Gastroesophageal sphincter (tissue), 4 donors: ENCODE measurements around the gene SLC8A1. TPM values are rescaled to one million over a fixed set of nuclear protein-coding genes. Genes with fewer than 3 reads are reported as not detected.

Experiments
- ATAC-seq: fragments of 150-250 bp; one replicate; pipeline ENCODE4 v1.9.1; 2016; ENCODE audit warnings: mild to moderate bottlenecking, moderate library complexity
- H3K27ac ChIP-seq, 4 donors: fragments of 200-600 bp; sonication (generic) in 3 of 4; 1 replicate in 3 of 4; 2 replicates in 1 of 4; pipeline ENCODE4 v1.5.1; 2016 to 2019
- H3K27me3 ChIP-seq: fragments of 200-600 bp; sonication (generic); one replicate; pipeline ENCODE4 v1.5.1; 2019
- H3K36me3 ChIP-seq, 2 donors: fragments of 200-600 bp; sonication (generic); one replicate each; pipeline ENCODE4 v1.5.1; 2019; ENCODE audit warnings: control low read depth in 1 of 2
- H3K4me1 ChIP-seq, 3 donors: fragments of 200-600 bp; sonication (generic); 1 replicate in 2 of 3; 2 replicates in 1 of 3; pipeline ENCODE4 v1.5.1; 2016 to 2019; ENCODE audit warnings: control low read depth in 2 of 3
- H3K4me3 ChIP-seq, 2 donors: fragments of 200-600 bp; sonication (generic); one replicate each; pipeline ENCODE4 v1.5.1; 2019; ENCODE audit warnings: mild to moderate bottlenecking in 1 of 2, moderate library complexity in 1 of 2
- H3K9me3 ChIP-seq, 3 donors: fragments of 200-600 bp; sonication (generic); one replicate each; pipeline ENCODE4 v1.5.1; 2017 to 2019; ENCODE audit warnings: control low read depth in 2 of 3
- EP300 ChIP-seq: sonication (generic); formaldehyde crosslinking; IDR thresholded peaks from one replicate; pipeline ENCODE4 v1.6.1; 2017; ENCODE audit warnings: antibody characterized with exemption, mild to moderate bottlenecking
- POLR2A ChIP-seq, 2 donors: fragments of 450-650 bp; IDR thresholded peaks; one replicate each; pipeline ENCODE4 v1.6.1; 2017; ENCODE audit warnings: antibody characterized with exemption in 2 of 2, mild to moderate bottlenecking in 2 of 2, moderate library complexity in 1 of 2
- POLR2AphosphoS5 ChIP-seq: sonication (generic); formaldehyde crosslinking; IDR thresholded peaks from one replicate; pipeline ENCODE4 v1.6.1; 2017; ENCODE audit warnings: antibody characterized with exemption
- WGBS, 2 donors: methylation state at CpG; one replicate each; pipeline ENCODE4 v1.1.5; 2018; ENCODE audit warnings: low coverage in 1 of 2; 5-methylcytosine and 5-hydroxymethylcytosine counted together
- total RNA-seq, 4 donors: library from RNA; depleted of rRNA; stranded (reverse); fragments of >200 nt; gene quantifications; one replicate each; pipeline ENCODE4 v1.1.0, GENCODE V29; 2016
- TF ChIP-seq, protein P1 (sequence below), 4 experiments: fragments of 200-600 bp in 2 of 4; fragments of 450-650 bp in 2 of 4; sonication (generic) in 1 of 4; IDR thresholded peaks; one replicate each; pipeline ENCODE4 v1.5.1; 2017 to 2019; ENCODE audit warnings: antibody characterized with exemption in 4 of 4, mild to moderate bottlenecking in 2 of 4, moderate library complexity in 2 of 4

SLC8A1 gene
- total RNA-seq, 4 donors from 2014 or later: 76.3 to 168 (median 146) TPM

- Histone ChIP-seq H3K9me3 (no peaks in the 10 kb centered on the region), H3K27me3 (no peaks in the 10 kb centered on the region), H3K36me3 (no peaks in the 10 kb centered on the region), H3K4me3 (no peak overlapping the region), H3K27ac (no peak overlapping the region), H3K4me1 (no peaks in the 10 kb centered on the region)
- WGBS, 2 donors: 92 to 95% methylated on average over 3 to 4 of the region's 5 CpGs
- no peak for ATAC-seq
- TF ChIP-seq, protein P1, sequence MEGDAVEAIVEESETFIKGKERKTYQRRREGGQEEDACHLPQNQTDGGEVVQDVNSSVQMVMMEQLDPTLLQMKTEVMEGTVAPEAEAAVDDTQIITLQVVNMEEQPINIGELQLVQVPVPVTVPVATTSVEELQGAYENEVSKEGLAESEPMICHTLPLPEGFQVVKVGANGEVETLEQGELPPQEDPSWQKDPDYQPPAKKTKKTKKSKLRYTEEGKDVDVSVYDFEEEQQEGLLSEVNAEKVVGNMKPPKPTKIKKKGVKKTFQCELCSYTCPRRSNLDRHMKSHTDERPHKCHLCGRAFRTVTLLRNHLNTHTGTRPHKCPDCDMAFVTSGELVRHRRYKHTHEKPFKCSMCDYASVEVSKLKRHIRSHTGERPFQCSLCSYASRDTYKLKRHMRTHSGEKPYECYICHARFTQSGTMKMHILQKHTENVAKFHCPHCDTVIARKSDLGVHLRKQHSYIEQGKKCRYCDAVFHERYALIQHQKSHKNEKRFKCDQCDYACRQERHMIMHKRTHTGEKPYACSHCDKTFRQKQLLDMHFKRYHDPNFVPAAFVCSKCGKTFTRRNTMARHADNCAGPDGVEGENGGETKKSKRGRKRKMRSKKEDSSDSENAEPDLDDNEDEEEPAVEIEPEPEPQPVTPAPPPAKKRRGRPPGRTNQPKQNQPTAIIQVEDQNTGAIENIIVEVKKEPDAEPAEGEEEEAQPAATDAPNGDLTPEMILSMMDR (IDR thresholded peaks at IDR 0.05): no peak
- TF ChIP-seq POLR2A (IDR thresholded peaks at IDR 0.05) (no peak), POLR2AphosphoS5 (no peak), EP300 (no peak)
These were observed 264.8 kb downstream of the SLC8A1 start for GRCh38 chr2:40187054-40187453.

DNA sequence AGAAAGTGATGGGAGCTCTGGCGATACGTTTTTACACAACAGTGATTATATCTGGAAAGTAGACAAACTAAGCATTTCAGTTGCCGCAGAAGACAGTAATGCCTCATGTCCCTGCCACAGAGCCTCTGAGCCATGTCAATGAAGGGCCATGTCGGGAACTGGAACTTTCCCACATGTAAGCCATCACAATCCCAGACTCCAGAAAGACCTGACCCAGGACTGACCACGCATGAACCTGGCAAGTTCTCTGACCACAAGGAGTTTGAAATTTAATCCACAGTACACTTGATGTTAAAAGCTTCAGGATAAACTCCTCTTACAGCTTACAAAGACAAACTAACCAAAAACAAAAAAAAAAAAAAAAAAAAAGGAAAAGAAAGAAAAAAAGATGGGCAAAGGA lies 267.3 kb downstream of the SLC8A1 start:
- TF ChIP-seq, protein P1 (IDR thresholded peaks at IDR 0.05): no peak
- TF ChIP-seq EP300: no peak
- no peak for TF ChIP-seq POLR2A (IDR thresholded peaks at IDR 0.05)
- no peak for TF ChIP-seq POLR2AphosphoS5
- H3K27ac ChIP-seq: no peak overlapping the region
- WGBS, 2 donors: 67 to 78% methylated on average over 3 to 5 of the region's 5 CpGs
- no peaks in the 10 kb centered on the region for H3K36me3 ChIP-seq
- ATAC-seq: no peak
- H3K4me1 ChIP-seq: no peaks in the 10 kb centered on the region
- no peak overlapping the region for H3K4me3 ChIP-seq
- H3K9me3 ChIP-seq: no peaks in the 10 kb centered on the region
- H3K27me3 ChIP-seq: no peaks in the 10 kb centered on the region

- no peaks in the 10 kb centered on the region for H3K27me3 ChIP-seq
- no peaks in the 10 kb centered on the region for H3K9me3 ChIP-seq
- TF ChIP-seq, protein P1 (IDR thresholded peaks at IDR 0.05): no peak
- no peak for TF ChIP-seq EP300
- TF ChIP-seq POLR2A (IDR thresholded peaks at IDR 0.05): no peak
- TF ChIP-seq POLR2AphosphoS5: no peak
- WGBS, 2 donors: 90% methylated on average over 3 of the region's 3 CpGs; no CpG with 5 or more reads in 1 of the 2 donors
- H3K36me3 ChIP-seq: no peaks in the 10 kb centered on the region
- H3K4me1 ChIP-seq: peaks cover 0 to 10% (median 0%) of the 10 kb centered on the region in 3 donors
- no peak overlapping the region for H3K4me3 ChIP-seq
- no peak overlapping the region for H3K27ac ChIP-seq
- no peak for ATAC-seq
These were observed 270.0 kb downstream of the SLC8A1 start for GRCh38 chr2:40181855-40182254.

GRCh38 chr2:40179801-40180200 lies 272.1 kb downstream of the SLC8A1 start:
- Histone ChIP-seq H3K36me3 (no peaks in the 10 kb centered on the region), H3K9me3 (no peaks in the 10 kb centered on the region), H3K27ac (no peak overlapping the region), H3K4me3 (no peak overlapping the region), H3K4me1 (peaks cover 0 to 12% (median 0%) of the 10 kb centered on the region in 3 donors), H3K27me3 (no peaks in the 10 kb centered on the region)
- no peak for TF ChIP-seq POLR2A (IDR thresholded peaks at IDR 0.05)
- no peak for TF ChIP-seq POLR2AphosphoS5
- no peak for TF ChIP-seq EP300
- TF ChIP-seq, protein P1 (IDR thresholded peaks at IDR 0.05): no peak
- ATAC-seq: no peak
- 89 to 91% methylated on average over 2 of the region's 2 CpGs for WGBS, 2 donors

- ATAC-seq: no peak
These were observed 272.9 kb downstream of the SLC8A1 start for GRCh38 chr2:40178971-40179370.

More at GRCh38 chr2:40178971-40179370, 272.9 kb downstream of the SLC8A1 start:
- H3K9me3 ChIP-seq: no peaks in the 10 kb centered on the region
- no peak overlapping the region for H3K27ac ChIP-seq
- 77 to 86% methylated on average over 3 of the region's 3 CpGs for WGBS, 2 donors
- no peaks in the 10 kb centered on the region for H3K36me3 ChIP-seq
- TF ChIP-seq, protein P1 (IDR thresholded peaks at IDR 0.05): no peak
- TF ChIP-seq POLR2AphosphoS5: no peak
- TF ChIP-seq POLR2A (IDR thresholded peaks at IDR 0.05): no peak
- no peak for TF ChIP-seq EP300
- no peak overlapping the region for H3K4me3 ChIP-seq
- H3K27me3 ChIP-seq: no peaks in the 10 kb centered on the region
- peaks cover 0 to 12% (median 0%) of the 10 kb centered on the region in 3 donors for H3K4me1 ChIP-seq
